Liver (tissue), 9 donors: ENCODE results near the gene FLNB. TPM values are rescaled to one million over a fixed set of nuclear protein-coding genes. Genes with fewer than 3 reads are reported as not detected.

Experiments
- DNase-seq: peaks from one replicate; pipeline ENCODE4 v3.0.0-alpha.2; 2017; ENCODE audit warnings: low spot score
- H3K27ac ChIP-seq, 2 donors: one replicate each; pipeline ENCODE4 v1.7.0; 2013; ENCODE audit warnings: inconsistent platforms in 2 of 2, low read length in 2 of 2, control low read depth in 1 of 2, low read depth in 1 of 2, mild to moderate bottlenecking in 1 of 2
- H3K27me3 ChIP-seq, 4 donors: one replicate each; pipeline versions ENCODE4 v1.6.1 to v1.7.0; 2013; ENCODE audit warnings: low read length in 3 of 4, inconsistent platforms in 1 of 4, mild to moderate bottlenecking in 1 of 4, moderate library complexity in 1 of 4; ENCODE audit not compliant: control insufficient read depth in 4 of 4, insufficient read depth in 4 of 4
- H3K36me3 ChIP-seq, 4 donors: one replicate each; pipeline versions ENCODE4 v1.6.1 to v1.7.0; 2013; ENCODE audit warnings: low read length in 3 of 4, mild to moderate bottlenecking in 3 of 4, low read depth in 1 of 4, moderate library complexity in 1 of 4; ENCODE audit not compliant: control insufficient read depth in 4 of 4, insufficient read depth in 3 of 4
- H3K4me1 ChIP-seq, 4 donors: one replicate each; pipeline versions ENCODE4 v1.6.1 to v1.7.0; 2013; ENCODE audit warnings: low read length in 3 of 4, mild to moderate bottlenecking in 3 of 4, moderate library complexity in 1 of 4; ENCODE audit not compliant: control insufficient read depth in 4 of 4, insufficient read depth in 4 of 4
- H3K4me3 ChIP-seq, 3 donors: one replicate each; pipeline versions ENCODE4 v1.6.1 to v1.7.0; 2013; ENCODE audit warnings: low read length in 3 of 3, control low read depth in 1 of 3, low read depth in 1 of 3, mild to moderate bottlenecking in 1 of 3
- H3K9ac ChIP-seq, 2 donors: one replicate each; pipeline ENCODE4 v1.7.0; 2013; ENCODE audit warnings: low read length in 2 of 2, mild to moderate bottlenecking in 2 of 2, moderate library complexity in 2 of 2, control low read depth in 1 of 2, low read depth in 1 of 2
- H3K9me3 ChIP-seq, 4 donors: one replicate each; pipeline versions ENCODE4 v1.6.1 to v1.7.0; 2013; ENCODE audit warnings: low read length in 3 of 4; ENCODE audit not compliant: control insufficient read depth in 4 of 4
- EGR1 ChIP-seq, 2 donors: IDR thresholded peaks; 2 replicates each; pipeline ENCODE4 v1.6.1; 2016 to 2018; ENCODE audit warnings: antibody characterized with exemption in 2 of 2, low read depth in 2 of 2
- FOXA1 ChIP-seq: IDR thresholded peaks from 2 replicates; pipeline ENCODE4 v1.6.1; 2016; ENCODE audit warnings: antibody characterized with exemption
- FOXA2 ChIP-seq: IDR thresholded peaks from 2 replicates; pipeline ENCODE4 v1.6.1; 2016; ENCODE audit warnings: antibody characterized with exemption
- GABPA ChIP-seq, 2 donors: IDR thresholded peaks in 1 of 2; conservative IDR thresholded peaks in 1 of 2; 2 replicates each; pipeline ENCODE4 v1.6.1; 2016; ENCODE audit warnings: antibody characterized with exemption in 2 of 2, mild to moderate bottlenecking in 1 of 2, moderate library complexity in 1 of 2
- HNF4A ChIP-seq, 2 donors: conservative IDR thresholded peaks; 2 replicates each; pipeline ENCODE4 v1.6.1; 2016; ENCODE audit warnings: antibody characterized with exemption in 2 of 2, mild to moderate bottlenecking in 2 of 2
- HNF4G ChIP-seq: IDR thresholded peaks from 2 replicates; pipeline ENCODE4 v1.6.1; 2016; ENCODE audit warnings: antibody characterized with exemption
- JUND ChIP-seq, 2 donors: IDR thresholded peaks; 2 replicates each; pipeline ENCODE4 v1.6.1; 2016; ENCODE audit warnings: antibody characterized with exemption in 2 of 2
- NR2F2 ChIP-seq: IDR thresholded peaks from 2 replicates; pipeline ENCODE4 v1.6.1; 2016; ENCODE audit warnings: antibody characterized with exemption
- RAD21 ChIP-seq, 2 donors: IDR thresholded peaks; 2 replicates each; pipeline ENCODE4 v1.6.1; 2016; ENCODE audit warnings: antibody characterized with exemption in 2 of 2, mild to moderate bottlenecking in 2 of 2
- RXRA ChIP-seq, 2 donors: IDR thresholded peaks; 2 replicates each; pipeline ENCODE4 v1.6.1; 2017 to 2018; ENCODE audit warnings: antibody characterized with exemption in 2 of 2, mild to moderate bottlenecking in 1 of 2
- SP1 ChIP-seq: IDR thresholded peaks from 2 replicates; pipeline ENCODE4 v1.6.1; 2018; ENCODE audit warnings: antibody characterized with exemption, mild to moderate bottlenecking
- TAF1 ChIP-seq: conservative IDR thresholded peaks from 2 replicates; pipeline ENCODE4 v1.6.1; 2016; ENCODE audit warnings: antibody characterized with exemption, mild to moderate bottlenecking
- YY1 ChIP-seq: IDR thresholded peaks from 2 replicates; pipeline ENCODE4 v1.6.1; 2016; ENCODE audit warnings: antibody characterized with exemption, mild to moderate bottlenecking
- WGBS: extraction: QIAGEN DNeasy Blood & Tissue Kit; methylation state at CpG from one replicate; pipeline ENCODE4 v1.1.7; 2013; 5-methylcytosine and 5-hydroxymethylcytosine counted together
- polyA plus RNA-seq, 2 donors: library from polyadenylated mRNA; stranded (reverse) in 1 of 2; unstranded in 1 of 2; fragments of 200-250 nt in 1 of 2; fragments of >200 nt in 1 of 2; fragmentation: Nextera tagmentation in 1 of 2; extraction: Ambion mirVana in 1 of 2; gene quantifications; one replicate each; pipeline versions ENCODE4 v1.2.1 to v1.2.3, GENCODE V29; 2013 to 2015
- total RNA-seq, 2 donors: library from RNA; depleted of rRNA; stranded (reverse); fragments of >200 nt; gene quantifications; one replicate each; pipeline ENCODE4 v1.2.3, GENCODE V29; 2014
- TF ChIP-seq, protein P1 (sequence below): IDR thresholded peaks from 2 replicates; pipeline ENCODE4 v1.6.1; 2016; ENCODE audit warnings: antibody characterized with exemption
- TF ChIP-seq, protein P2 (sequence below): IDR thresholded peaks from 2 replicates; pipeline ENCODE4 v1.6.1; 2016; ENCODE audit warnings: antibody characterized with exemption
- TF ChIP-seq, protein P3 (sequence below): IDR thresholded peaks from 2 replicates; pipeline ENCODE4 v1.6.1; 2016; ENCODE audit warnings: antibody characterized with exemption
- TF ChIP-seq, protein P4 (sequence below): fragments of 150-350 bp; IDR thresholded peaks from 2 replicates; pipeline ENCODE4 v1.5.1; 2017; ENCODE audit warnings: improper control_type of control experiment, low read depth, low read length; ENCODE audit not compliant: missing input control
- TF ChIP-seq, protein P5 (sequence below): IDR thresholded peaks from 2 replicates; pipeline ENCODE4 v1.6.1; 2016; ENCODE audit warnings: antibody characterized with exemption, mild to moderate bottlenecking
- donor health status: healthy.
- donor health status: healthy.
- donor health status: healthy.
- donor health status: healthy.
- donor health status: healthy.

FLNB gene
- total and polyA plus RNA-seq, 4 donors, result 22.9 to 124 (median 44.3) TPM

DNA sequence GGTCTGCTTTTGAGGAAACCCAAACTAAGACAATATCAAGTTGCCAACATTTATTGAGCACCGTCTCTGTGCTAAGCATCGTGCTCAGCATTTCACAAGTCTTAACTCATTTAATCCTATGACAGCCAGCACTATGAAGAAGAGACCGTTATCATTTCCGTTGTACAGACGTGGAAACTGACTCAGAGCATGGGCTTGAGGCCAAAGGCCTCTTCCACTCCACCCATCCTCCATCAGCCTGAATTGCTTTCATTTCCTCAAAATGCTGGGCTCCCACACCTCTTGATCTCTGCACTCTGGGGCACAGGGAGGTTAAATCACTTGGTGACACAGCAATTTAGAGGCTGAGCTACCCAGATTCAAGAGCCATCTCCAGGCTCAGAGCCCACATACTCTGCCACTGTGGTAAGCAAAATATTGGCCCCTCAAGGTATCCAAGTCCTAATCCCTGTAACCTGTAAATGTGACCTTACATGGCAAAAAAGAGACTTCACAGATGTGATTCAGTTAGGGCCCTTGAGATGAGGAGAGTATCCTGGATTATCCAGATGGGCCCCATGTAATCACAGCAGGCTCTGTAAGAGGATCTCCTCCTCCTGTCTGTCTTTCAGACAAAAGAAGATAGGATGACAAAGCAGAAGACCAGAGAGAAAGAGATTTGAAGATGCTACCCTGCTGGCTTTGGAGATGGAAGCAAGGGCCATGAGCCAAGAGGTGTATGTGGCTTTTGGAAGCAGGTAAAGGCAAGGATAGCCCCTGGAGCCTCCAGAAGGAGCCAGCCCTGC, 24.3 kb upstream of the FLNB start (continued):
- peak; percentile 31 to 48 for TF ChIP-seq RAD21 (IDR thresholded peaks at IDR 0.05)

DNA sequence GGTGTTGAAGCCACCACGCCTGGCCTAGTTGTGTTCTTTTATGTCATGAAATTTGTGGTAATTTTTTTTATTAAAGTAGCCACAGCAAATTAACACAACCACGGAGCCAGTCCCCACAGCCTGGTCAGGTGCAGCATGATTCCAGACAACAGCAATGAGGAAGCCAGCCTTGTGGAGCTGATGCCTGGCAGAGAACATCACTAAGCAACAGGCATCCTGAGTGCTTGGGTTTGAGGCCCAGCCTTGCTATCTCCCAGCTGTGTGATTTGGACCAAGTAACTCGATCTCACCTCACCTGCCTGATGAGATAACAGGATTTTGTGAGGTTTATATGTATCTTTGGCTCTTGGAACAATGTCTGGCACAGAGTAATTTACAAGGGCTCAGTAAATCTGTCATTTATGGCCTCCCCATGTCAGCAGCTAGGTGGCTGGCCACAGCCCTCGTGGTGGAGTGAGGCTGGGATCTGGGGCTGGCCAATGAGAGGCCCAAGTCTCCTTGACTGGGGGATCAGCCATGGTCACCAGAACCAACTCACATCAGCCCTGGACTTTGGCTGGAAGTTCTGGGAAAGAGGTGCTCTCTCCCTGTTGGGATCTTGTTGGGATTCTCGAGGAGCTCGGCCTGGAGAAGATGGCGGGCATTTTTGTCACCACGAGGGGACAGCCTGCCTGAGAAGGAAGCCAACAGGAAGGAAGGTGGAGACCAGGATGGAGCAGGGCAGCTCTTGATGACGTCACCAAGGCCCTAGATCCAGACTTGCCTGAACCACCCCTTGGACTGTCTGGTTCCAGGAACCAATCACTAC, 22.8 kb upstream of the FLNB start:
- Histone ChIP-seq H3K9me3 (no peaks in the 10 kb centered on the region), H3K9ac (no peak overlapping the region), H3K36me3 (no peaks in the 10 kb centered on the region), H3K4me1 (no peaks in the 10 kb centered on the region), H3K4me3 (no peak overlapping the region), H3K27ac (no peak overlapping the region), H3K27me3 (no peaks in the 10 kb centered on the region)
- 91% methylated on average over 9 of the region's 9 CpGs for WGBS
- TF ChIP-seq HNF4G, result no peak
- TF ChIP-seq NR2F2, result no peak
- no peak for TF ChIP-seq EGR1 (IDR thresholded peaks at IDR 0.05; ENCODE audit: low read depth in 2 of 2)
- TF ChIP-seq, protein P1, sequence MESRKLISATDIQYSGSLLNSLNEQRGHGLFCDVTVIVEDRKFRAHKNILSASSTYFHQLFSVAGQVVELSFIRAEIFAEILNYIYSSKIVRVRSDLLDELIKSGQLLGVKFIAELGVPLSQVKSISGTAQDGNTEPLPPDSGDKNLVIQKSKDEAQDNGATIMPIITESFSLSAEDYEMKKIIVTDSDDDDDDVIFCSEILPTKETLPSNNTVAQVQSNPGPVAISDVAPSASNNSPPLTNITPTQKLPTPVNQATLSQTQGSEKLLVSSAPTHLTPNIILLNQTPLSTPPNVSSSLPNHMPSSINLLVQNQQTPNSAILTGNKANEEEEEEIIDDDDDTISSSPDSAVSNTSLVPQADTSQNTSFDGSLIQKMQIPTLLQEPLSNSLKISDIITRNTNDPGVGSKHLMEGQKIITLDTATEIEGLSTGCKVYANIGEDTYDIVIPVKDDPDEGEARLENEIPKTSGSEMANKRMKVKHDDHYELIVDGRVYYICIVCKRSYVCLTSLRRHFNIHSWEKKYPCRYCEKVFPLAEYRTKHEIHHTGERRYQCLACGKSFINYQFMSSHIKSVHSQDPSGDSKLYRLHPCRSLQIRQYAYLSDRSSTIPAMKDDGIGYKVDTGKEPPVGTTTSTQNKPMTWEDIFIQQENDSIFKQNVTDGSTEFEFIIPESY, result no peak
- TF ChIP-seq TAF1, result no peak
- no peak for TF ChIP-seq FOXA1
- TF ChIP-seq, protein P2, sequence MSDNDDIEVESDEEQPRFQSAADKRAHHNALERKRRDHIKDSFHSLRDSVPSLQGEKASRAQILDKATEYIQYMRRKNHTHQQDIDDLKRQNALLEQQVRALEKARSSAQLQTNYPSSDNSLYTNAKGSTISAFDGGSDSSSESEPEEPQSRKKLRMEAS, result no peak
- TF ChIP-seq RXRA (IDR thresholded peaks at IDR 0.05), result no peak
- TF ChIP-seq HNF4A (conservative IDR thresholded peaks at IDR 0.05), result no peak
- TF ChIP-seq, protein P3, sequence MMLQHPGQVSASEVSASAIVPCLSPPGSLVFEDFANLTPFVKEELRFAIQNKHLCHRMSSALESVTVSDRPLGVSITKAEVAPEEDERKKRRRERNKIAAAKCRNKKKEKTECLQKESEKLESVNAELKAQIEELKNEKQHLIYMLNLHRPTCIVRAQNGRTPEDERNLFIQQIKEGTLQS, result no peak
- TF ChIP-seq GABPA (IDR thresholded peaks at IDR 0.05 in 1 of 2, conservative IDR thresholded peaks at IDR 0.05 in 1 of 2), result no peak
- TF ChIP-seq, protein P4, sequence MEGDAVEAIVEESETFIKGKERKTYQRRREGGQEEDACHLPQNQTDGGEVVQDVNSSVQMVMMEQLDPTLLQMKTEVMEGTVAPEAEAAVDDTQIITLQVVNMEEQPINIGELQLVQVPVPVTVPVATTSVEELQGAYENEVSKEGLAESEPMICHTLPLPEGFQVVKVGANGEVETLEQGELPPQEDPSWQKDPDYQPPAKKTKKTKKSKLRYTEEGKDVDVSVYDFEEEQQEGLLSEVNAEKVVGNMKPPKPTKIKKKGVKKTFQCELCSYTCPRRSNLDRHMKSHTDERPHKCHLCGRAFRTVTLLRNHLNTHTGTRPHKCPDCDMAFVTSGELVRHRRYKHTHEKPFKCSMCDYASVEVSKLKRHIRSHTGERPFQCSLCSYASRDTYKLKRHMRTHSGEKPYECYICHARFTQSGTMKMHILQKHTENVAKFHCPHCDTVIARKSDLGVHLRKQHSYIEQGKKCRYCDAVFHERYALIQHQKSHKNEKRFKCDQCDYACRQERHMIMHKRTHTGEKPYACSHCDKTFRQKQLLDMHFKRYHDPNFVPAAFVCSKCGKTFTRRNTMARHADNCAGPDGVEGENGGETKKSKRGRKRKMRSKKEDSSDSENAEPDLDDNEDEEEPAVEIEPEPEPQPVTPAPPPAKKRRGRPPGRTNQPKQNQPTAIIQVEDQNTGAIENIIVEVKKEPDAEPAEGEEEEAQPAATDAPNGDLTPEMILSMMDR, result no peak
- TF ChIP-seq JUND (IDR thresholded peaks at IDR 0.05), result no peak
- TF ChIP-seq RAD21 (IDR thresholded peaks at IDR 0.05), result no peak
- no peak for TF ChIP-seq SP1
- no peak for TF ChIP-seq FOXA2
- no peak for TF ChIP-seq YY1
- TF ChIP-seq, protein P5, sequence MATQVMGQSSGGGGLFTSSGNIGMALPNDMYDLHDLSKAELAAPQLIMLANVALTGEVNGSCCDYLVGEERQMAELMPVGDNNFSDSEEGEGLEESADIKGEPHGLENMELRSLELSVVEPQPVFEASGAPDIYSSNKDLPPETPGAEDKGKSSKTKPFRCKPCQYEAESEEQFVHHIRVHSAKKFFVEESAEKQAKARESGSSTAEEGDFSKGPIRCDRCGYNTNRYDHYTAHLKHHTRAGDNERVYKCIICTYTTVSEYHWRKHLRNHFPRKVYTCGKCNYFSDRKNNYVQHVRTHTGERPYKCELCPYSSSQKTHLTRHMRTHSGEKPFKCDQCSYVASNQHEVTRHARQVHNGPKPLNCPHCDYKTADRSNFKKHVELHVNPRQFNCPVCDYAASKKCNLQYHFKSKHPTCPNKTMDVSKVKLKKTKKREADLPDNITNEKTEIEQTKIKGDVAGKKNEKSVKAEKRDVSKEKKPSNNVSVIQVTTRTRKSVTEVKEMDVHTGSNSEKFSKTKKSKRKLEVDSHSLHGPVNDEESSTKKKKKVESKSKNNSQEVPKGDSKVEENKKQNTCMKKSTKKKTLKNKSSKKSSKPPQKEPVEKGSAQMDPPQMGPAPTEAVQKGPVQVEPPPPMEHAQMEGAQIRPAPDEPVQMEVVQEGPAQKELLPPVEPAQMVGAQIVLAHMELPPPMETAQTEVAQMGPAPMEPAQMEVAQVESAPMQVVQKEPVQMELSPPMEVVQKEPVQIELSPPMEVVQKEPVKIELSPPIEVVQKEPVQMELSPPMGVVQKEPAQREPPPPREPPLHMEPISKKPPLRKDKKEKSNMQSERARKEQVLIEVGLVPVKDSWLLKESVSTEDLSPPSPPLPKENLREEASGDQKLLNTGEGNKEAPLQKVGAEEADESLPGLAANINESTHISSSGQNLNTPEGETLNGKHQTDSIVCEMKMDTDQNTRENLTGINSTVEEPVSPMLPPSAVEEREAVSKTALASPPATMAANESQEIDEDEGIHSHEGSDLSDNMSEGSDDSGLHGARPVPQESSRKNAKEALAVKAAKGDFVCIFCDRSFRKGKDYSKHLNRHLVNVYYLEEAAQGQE, result no peak
- DNase-seq, result no peak
